ENCODE data around the gene PDE6B. TPM values are rescaled to one million over a fixed set of nuclear protein-coding genes. Genes with fewer than 3 reads are reported as not detected.

PDE6B gene
- total and polyA plus RNA-seq, 2 of the 13 experiments (the other 11 are each of a cell fraction or from before 2014, with no cell fraction given): 0.38 to 0.40 TPM

DNA sequence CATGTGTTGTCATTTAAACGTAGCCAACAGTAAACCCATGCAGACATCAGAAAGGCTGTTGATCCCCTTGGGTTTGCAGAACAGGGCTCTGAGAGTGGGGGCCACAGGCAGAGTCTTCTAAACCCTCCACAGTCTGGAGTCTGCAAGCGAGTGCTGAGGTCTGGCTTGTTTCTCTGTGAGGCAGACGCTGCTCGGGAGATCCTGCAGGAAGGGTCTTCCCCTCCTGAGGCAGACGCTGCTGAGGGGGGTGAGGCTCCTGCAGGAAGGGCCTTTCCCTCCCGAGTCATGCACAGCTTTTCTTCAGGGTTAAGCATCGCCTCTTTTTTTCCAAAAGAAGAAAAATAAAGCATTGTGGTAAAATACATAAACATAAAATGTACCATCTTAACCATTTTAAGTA lies 17.1 kb upstream of the PDE6B start (continued):
- TF ChIP-seq PHF21A (CRISPR knock-in tag; IDR thresholded peaks at IDR 0.05) (no peak), STAT5B (CRISPR knock-in tag; IDR thresholded peaks at IDR 0.05) (no peak), ZFP62 (CRISPR knock-in tag; IDR thresholded peaks at IDR 0.05) (no peak), SP140L (CRISPR knock-in tag; IDR thresholded peaks at IDR 0.05; ENCODE audit: borderline replicate concordance) (no peak), ZEB1 (IDR thresholded peaks at IDR 0.05; ENCODE audit: insufficient replicate concordance, low read depth) (no peak), SMYD3 (CRISPR knock-in tag; IDR thresholded peaks at IDR 0.05) (no peak), YY1 (IDR thresholded peaks at IDR 0.05; ENCODE audit: insufficient read depth, insufficient replicate concordance, low read depth, low read length) (no peak)
- TF ChIP-seq, protein P1, sequence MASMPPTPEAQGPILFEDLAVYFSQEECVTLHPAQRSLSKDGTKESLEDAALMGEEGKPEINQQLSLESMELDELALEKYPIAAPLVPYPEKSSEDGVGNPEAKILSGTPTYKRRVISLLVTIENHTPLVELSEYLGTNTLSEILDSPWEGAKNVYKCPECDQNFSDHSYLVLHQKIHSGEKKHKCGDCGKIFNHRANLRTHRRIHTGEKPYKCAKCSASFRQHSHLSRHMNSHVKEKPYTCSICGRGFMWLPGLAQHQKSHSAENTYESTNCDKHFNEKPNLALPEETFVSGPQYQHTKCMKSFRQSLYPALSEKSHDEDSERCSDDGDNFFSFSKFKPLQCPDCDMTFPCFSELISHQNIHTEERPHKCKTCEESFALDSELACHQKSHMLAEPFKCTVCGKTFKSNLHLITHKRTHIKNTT (CRISPR knock-in tag; IDR thresholded peaks at IDR 0.05): no peak

DNA sequence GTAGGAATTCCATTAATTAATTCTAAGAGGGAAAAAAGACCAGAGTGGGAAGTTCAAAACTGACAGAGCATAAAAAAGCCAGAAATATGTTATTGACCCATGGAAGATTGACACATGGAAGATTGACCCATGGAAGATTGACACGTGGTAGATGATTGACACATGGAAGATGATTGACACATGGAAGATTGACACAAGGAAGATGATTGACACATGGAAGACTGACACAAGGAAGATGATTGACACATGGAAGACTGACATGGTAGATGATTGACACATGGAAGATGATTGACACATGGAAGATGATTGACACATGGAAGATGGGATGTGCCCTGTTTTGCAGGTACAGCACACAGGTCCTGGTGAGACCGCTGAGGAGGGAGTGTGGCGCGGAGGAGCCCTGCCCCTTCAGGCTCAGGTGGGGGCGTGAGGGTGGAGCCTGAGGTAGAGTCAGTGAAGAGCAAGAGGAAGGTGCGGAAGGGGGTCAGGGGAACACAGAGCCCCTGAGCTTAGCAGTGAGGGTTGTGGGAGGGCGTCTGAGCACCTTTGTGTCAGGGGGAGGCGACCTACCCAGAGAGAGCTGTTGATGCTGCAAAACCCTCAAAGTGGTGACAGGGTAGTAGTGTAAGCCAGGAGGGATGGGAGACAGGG lies 15.8 kb upstream of the PDE6B start:
- WGBS (ENCODE audit: low lambda C conversion rate): 35% methylated on average over 7 of the region's 8 CpGs
- H2AFZ ChIP-seq (ENCODE audit: low read length): no peak overlapping the region
- in situ Hi-C loops (cut with HindIII; ENCODE audit: extremely low pct_ligation_motif_present, low pct_unique_long_range_greater_than_20kb) (no loop called here), intact Hi-C loops (cut with micrococcal nuclease; ENCODE audit: unreplicated experiment) (loop anchor here (10.0 kb wide), 1 partner anchor 115 kb away; the partner anchor contains the start of genes PIGG and ZNF721)
- CTCF ChIA-PET (ENCODE audit: low intra/inter-chr PET ratio, low total read pairs): no interaction called here
- TF ChIP-seq, protein P2, sequence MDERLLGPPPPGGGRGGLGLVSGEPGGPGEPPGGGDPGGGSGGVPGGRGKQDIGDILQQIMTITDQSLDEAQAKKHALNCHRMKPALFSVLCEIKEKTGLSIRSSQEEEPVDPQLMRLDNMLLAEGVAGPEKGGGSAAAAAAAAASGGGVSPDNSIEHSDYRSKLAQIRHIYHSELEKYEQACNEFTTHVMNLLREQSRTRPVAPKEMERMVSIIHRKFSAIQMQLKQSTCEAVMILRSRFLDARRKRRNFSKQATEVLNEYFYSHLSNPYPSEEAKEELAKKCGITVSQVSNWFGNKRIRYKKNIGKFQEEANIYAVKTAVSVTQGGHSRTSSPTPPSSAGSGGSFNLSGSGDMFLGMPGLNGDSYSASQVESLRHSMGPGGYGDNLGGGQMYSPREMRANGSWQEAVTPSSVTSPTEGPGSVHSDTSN (CRISPR knock-in tag; IDR thresholded peaks at IDR 0.05): peak; percentile 75
- TF ChIP-seq MNT (IDR thresholded peaks at IDR 0.05) (peak; percentile 99), ZNF879 (CRISPR knock-in tag; IDR thresholded peaks at IDR 0.05) (no peak)
- H3K9ac ChIP-seq (ENCODE audit: insufficient read depth, low read depth, low read length): no peak overlapping the region
- H3K79me2 ChIP-seq (ENCODE audit: insufficient read depth, low read length): no peaks in the 10 kb centered on the region
- no peak for ATAC-seq
- no peak overlapping the region for H3K4me3 ChIP-seq (replicated peaks in 1 of 3; ENCODE audit: insufficient read depth in 1 of 3, low read depth in 2 of 3, low read length in 3 of 3)
- FAIRE-seq: no peak
- POLR2A ChIA-PET: no interaction called here
- H3K9me3 ChIP-seq (ENCODE audit: low read length): peaks cover 5% of the 10 kb centered on the region; the same call in 1 of the 2 replicates
- no peak for DNase-seq (ENCODE audit: low spot score)
- no TSS peak for BruUV-seq (replicated peaks)
- no peaks in the 10 kb centered on the region for H3K36me3 ChIP-seq (replicated peaks in 1 of 2; ENCODE audit: control insufficient read depth in 1 of 2, insufficient read depth in 2 of 2, low read length in 2 of 2)
- H4K20me1 ChIP-seq (ENCODE audit: insufficient read depth, low read length): no peaks in the 10 kb centered on the region
- no peak overlapping the region for H3K27ac ChIP-seq (ENCODE audit: extremely low read length, insufficient read depth, low read length)
- H3K4me2 ChIP-seq (ENCODE audit: low read depth, low read length): no peak overlapping the region
- H3K27me3 ChIP-seq (ENCODE audit: control insufficient read depth in 1 of 2, insufficient read depth in 2 of 2, low read length in 2 of 2): peaks cover 8 to 70% of the 10 kb centered on the region in 2 experiments
- no peaks in the 10 kb centered on the region for H3K4me1 ChIP-seq (ENCODE audit: insufficient read depth, low read length)
